ENCODE results near the gene GXYLT2. TPM values are rescaled to one million over a fixed set of nuclear protein-coding genes. Genes with fewer than 3 reads are reported as not detected.
"Not testable (repeated sequence)": the region's sequence is repeated elsewhere in the genome, so short reads cannot be mapped to it uniquely, and the experiment has no call there.

GXYLT2 gene
- total RNA-seq, 1 donor from 2014 or later, result 59.7 TPM

GRCh38 chr3:72892081-72892775 lies 4.4 kb downstream of the GXYLT2 start:
- peak; percentile 64 for DNase-seq (ENCODE audit: low read depth)

GRCh38 chr3:72892870-72893269 lies 5.0 kb downstream of the GXYLT2 start:
- DNase-seq (ENCODE audit: low read depth), result no peak

DNA sequence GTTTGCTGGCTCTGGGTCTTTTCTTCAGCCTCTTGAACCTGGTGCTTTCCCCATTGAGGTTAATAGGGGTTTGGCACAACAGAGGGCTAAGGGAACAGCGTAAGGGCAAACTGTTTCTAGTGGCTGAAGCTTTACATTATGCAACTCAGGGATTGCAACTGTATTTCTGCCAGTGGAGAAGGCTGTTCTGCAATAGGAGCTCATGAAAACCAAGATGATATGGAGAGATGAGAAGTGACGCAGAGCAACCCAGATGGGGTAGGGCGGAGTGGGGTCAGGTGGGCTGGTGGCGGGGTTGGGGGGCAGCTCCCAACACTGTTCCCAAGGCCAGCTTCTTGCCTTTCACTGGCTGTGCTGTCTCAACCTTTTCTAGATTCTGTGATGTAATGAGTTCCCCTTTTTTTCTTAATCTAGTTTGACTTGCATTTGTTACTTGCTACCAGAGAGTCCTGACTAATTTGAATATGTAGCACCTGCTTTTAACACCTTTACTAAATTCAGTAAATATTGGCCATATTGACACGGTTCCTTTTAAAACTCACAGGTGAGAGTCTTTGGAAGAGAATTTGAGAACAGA lies 7.2 kb downstream of the GXYLT2 start:
- DNase-seq (ENCODE audit: low read depth), result no peak

DNA sequence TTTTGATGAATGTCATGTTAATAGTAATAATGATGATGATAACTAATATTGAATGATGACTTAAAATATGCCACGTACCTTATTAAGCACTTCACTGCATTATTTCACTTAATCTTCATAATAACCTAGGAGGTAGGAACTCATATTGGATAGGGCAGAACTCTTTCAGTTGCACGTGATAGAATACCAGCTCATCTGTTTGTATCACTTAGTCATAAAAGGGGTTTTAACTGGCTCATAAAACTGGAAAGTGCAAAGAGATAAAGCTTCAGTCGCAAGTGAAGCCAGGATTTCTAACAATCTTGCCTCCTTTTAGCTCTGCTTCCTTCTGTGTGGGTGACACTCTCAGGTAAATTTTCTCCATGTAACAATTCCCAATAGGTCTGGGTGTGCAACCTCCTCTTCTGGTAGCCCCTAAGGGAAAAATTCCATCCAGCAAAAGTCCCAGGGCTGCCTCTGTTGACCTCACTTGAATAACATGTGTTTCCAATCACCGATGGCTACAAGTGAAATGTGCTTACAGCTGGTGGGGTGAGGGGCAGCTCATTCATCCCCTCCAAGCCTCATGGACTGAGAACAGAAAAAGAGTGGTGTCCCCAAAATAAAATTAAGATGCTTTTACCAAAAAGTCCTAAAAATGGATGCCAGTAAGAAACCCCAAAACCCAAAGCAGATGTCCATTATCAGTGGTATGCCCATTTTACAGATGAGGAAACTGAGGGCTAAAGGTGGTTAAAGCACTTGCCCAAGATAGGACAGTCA lies 9.3 kb downstream of the GXYLT2 start:
- DNase-seq (ENCODE audit: low read depth), result no peak

DNA sequence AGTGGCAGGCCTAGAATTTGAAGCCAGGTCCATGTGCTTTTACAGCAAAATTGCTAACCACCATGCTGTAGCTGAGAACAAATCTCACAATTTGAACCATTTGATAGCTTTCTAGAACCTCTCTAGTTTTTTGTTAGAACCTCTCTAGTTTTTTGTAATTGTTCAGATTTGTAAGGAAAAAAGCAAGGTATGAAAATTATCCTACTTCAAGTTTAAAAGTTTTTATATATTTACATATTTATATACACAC lies 9.8 kb downstream of the GXYLT2 start:
- no peak for DNase-seq (ENCODE audit: low read depth)

GRCh38 chr3:72899349-72899765 lies 11.5 kb downstream of the GXYLT2 start:
- DNase-seq (ENCODE audit: low read depth), result no peak

- DNase-seq (ENCODE audit: low read depth), result no peak
Observed at GRCh38 chr3:72900048-72900447, 12.2 kb downstream of the GXYLT2 start.

DNA sequence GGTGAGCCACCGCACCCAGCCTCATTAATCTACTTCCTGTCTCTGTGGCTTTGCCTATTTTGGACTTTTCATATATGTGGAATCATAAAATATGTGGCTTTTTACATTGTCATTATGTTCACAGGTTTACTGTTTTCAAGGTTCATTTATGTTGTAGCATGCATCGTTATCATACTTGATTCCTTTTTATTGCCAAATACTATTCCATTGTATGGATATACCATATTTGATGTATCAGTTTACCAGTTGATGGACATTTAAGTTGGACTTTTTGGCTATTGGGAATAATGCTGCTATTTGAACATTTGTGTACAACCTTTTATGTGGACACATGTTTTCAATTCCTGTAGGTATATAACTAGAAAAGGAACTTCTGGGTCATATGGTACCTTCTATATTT lies 14.0 kb downstream of the GXYLT2 start:
- no peak for DNase-seq (ENCODE audit: low read depth)

- DNase-seq (ENCODE audit: low read depth), result no peak
Observed at GRCh38 chr3:72903004-72903403, 15.2 kb downstream of the GXYLT2 start.

DNA sequence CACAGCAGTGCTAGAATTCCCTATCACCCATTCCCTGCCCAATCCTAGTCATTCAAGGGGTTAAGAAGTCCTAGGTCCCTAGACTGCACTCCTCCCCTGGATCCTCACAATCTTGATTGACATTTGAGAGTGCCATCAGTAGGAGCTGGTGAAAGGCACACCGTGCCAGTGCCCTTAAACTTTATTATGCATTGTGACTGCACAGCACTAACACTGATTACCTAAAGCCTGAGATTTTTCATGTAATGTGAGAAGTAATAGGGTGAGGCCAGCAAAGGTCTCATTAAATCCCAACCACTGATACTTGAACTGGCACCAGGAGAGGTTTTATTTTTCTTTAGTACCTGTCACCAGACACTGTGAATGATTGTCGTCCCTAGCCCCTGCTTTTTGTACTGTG lies 16.3 kb downstream of the GXYLT2 start:
- DNase-seq (ENCODE audit: low read depth), result no peak

- no peak for DNase-seq (ENCODE audit: low read depth)
Observed at GRCh38 chr3:72906154-72906553, 18.3 kb downstream of the GXYLT2 start.

DNA sequence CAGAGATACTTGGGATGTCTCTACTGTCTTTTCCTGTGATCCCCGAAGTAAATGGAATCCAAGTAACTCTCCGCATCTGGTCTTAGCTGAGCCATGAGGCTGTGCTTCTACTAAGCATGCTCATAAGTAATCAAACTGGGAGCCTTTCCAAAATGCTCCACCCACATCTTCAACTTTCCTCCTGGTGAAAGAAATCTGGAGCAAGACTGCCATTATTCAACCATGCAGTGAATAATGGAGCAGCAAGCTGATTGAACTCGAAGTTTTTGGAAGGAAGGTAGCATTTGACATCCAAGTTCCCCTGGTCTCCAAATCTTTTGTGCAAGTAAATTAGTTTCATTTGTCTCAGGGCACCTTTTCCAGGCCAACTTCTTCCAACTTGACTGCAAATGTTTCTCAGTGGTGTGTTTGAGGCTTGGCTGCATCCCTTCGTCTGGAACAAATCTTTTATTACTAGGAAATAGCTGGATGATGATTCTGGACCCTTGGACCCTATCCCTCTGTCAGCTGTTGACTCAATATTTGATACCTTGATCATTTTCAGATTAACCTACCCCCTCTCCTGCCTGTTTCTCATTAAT lies 19.4 kb downstream of the GXYLT2 start:
- peak; percentile 64 for DNase-seq (ENCODE audit: low read depth)

DNA sequence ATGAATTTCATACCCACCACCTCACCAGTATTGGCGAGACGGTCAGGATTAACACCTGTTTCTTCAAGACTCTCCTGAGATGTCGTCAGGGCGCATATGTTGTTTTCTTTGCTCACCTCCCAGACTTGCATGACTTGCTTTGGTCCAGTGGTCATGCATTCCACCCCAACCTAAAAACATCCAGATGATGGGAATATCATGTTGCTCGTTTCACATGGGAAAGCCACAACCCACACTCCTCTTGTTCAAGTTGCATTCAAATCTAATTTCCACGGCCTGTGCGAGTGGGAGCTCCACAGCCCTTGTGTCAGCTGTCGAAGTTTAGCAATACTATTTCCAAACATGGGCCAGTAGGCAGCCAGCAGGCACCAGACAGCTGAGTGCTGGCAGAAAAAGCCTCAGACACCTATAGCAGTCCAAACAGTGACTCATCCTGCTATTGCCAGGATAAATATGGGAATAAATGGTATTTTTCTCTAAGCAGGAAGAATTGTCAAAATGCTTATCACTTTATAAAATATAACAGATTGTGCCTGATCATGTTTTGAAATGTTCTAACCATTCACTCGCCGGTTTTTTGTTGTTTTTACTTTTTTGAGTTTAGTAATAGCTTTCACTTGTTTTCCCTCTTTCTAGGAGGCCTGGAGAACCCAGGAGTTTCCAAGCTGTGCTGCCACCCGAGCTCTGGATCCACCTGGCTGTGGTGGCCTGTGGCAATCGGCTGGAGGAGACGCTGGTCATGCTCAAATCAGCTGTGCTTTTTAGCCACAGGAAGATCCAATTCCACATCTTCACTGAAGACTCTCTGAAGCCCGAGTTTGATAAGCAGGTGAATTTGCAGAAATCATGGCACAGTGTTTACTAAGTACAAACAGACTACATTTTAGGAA lies 20.1 kb downstream of the GXYLT2 start:
- peak; percentile 98 for DNase-seq (ENCODE audit: low read depth)

- DNase-seq (ENCODE audit: low read depth), result no peak
Observed at GRCh38 chr3:72909591-72909990, 21.7 kb downstream of the GXYLT2 start.

- DNase-seq (ENCODE audit: low read depth), result no peak
Observed at GRCh38 chr3:72912532-72912931, 24.7 kb downstream of the GXYLT2 start.

GRCh38 chr3:72914383-72914782 lies 26.5 kb downstream of the GXYLT2 start:
- no peak for DNase-seq (ENCODE audit: low read depth)

- DNase-seq (ENCODE audit: low read depth), result no peak
Observed at GRCh38 chr3:72916250-72916649, 28.4 kb downstream of the GXYLT2 start.

DNA sequence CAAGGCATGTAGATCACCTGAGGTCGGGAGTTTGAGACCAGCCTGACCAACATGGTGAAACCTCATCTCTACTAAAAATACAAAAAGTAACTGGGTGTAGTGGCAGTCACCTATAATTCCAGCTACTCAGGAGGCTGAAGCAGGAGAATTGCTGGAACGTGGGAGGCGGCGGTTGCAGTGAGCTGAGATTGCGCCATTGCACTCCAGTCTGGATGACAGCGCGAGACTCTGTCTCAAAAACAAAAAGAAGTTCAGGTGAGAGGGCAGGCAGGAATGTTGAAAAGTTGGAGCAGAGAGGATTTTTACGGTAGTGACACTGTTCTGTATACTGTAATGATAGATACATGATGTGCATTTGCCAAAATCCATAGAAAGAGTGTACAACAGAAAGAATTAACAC lies 31.7 kb downstream of the GXYLT2 start:
- no peak for DNase-seq (ENCODE audit: low read depth)

DNA sequence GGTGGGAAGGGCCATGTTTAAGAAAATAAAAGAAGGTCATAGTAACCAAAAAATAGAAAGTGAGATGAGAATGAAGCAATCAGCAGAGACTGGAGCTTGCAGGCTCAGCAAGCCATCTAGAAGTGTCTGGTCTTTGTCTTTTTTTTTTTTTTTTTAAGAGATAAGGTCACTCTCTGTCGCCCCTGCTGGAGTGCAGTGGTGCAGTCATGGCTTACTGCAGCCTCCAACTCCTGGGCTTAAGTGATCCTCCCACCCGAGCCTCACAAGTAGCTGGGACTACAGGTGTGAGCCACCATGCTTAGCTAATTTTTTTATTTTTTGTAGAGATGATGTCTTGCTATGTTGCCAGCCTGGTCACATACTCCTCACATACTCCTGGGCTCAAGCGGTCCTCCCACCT lies 36.2 kb downstream of the GXYLT2 start:
- no peak for DNase-seq (ENCODE audit: low read depth)

DNA sequence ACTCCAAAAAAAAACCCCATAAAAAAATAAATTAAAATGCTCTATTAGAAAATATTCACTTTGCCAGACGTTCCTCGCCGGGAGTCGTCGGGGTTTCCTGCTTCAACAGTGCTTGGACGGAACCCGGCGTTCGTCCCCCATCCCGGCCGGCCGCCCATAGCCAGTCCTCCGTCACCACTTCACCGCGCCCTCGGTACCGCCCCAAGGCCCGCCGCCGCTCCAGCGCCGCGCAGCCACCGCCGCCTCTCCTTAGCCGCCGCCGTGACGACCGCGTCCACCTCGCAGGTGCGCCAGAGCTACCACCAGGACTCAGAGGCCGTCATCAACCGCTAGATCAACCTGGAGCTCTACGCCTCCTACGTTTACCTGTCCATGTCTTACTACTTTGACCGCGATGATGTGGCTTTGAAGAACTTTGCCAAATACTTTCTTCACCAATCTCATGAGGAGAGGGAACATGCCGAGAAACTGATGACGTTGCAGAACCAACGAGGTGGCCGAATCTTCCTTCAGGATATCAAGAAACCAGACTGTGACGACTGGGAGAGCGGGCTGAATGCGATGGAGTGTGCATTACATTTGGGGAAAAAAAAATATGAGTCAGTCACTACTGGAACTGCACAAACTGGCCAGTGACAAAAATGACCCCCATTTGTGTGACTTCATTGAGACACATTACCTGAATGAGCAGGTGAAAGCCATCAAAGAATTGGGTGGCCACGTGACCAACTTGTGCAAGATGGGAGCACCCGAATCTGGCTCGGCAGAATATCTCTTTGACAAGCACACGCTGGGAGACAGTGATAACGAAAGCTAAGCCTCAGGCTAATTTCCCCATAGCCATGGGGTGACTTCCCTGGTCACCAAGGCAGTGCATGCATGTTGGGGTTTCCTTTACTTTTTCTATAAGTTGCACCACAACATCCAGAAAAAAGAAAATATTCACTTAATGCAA lies 41.2 kb downstream of the GXYLT2 start:
- not testable (repeated sequence) for DNase-seq (ENCODE audit: low read depth)

All from myocyte (in vitro differentiated cells).